ENCODE data around the gene USP5. TPM values are rescaled to one million over a fixed set of nuclear protein-coding genes. Genes with fewer than 3 reads are reported as not detected.
"Not testable (repeated sequence)": the region's sequence is repeated elsewhere in the genome, so short reads cannot be mapped to it uniquely, and the experiment has no call there.

USP5 gene
- polyA plus RNA-seq, 1 experiment, result 90.0 TPM

- Histone ChIP-seq H3K4me3 (ENCODE audit: low read depth, low read length) (peak overlapping the region; percentile 98), H3K27me3 (ENCODE audit: control insufficient read depth, insufficient read depth, low read length) (no peaks in the 10 kb centered on the region), H3K36me3 (ENCODE audit: control insufficient read depth, insufficient read depth, low read length) (peaks cover 31% of the 10 kb centered on the region)
- TF ChIP-seq, protein P1, sequence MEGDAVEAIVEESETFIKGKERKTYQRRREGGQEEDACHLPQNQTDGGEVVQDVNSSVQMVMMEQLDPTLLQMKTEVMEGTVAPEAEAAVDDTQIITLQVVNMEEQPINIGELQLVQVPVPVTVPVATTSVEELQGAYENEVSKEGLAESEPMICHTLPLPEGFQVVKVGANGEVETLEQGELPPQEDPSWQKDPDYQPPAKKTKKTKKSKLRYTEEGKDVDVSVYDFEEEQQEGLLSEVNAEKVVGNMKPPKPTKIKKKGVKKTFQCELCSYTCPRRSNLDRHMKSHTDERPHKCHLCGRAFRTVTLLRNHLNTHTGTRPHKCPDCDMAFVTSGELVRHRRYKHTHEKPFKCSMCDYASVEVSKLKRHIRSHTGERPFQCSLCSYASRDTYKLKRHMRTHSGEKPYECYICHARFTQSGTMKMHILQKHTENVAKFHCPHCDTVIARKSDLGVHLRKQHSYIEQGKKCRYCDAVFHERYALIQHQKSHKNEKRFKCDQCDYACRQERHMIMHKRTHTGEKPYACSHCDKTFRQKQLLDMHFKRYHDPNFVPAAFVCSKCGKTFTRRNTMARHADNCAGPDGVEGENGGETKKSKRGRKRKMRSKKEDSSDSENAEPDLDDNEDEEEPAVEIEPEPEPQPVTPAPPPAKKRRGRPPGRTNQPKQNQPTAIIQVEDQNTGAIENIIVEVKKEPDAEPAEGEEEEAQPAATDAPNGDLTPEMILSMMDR (IDR thresholded peaks at IDR 0.05; ENCODE audit: insufficient read depth, low read depth, low read length), result peak; percentile 86
- ChIA-PET POLR2A (interaction anchor here (4.7 kb wide), 1 partner anchor 17 kb away, joined by 34 read pairs; the partner anchor contains the start of genes CDCA3 and USP5), CTCF (interaction anchor here (0.6 to 9.7 kb wide), 24 partner anchors 9 to 244 kb away, joined by 3 to 112 read pairs (median 5); partner anchors contain the start of genes CDCA3, LRRC23, MLF2 and PTMS)
- no peak for DNase-seq (ENCODE audit: low read depth)
Observed at GRCh38 chr12:6869049-6870021, 17.4 kb downstream of the USP5 start.

DNA sequence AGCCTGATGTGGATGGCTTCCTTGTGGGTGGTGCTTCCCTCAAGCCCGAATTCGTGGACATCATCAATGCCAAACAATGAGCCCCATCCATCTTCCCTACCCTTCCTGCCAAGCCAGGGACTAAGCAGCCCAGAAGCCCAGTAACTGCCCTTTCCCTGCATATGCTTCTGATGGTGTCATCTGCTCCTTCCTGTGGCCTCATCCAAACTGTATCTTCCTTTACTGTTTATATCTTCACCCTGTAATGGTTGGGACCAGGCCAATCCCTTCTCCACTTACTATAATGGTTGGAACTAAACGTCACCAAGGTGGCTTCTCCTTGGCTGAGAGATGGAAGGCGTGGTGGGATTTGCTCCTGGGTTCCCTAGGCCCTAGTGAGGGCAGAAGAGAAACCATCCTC is 18.4 kb downstream of the USP5 start:
- peaks cover 27% of the 10 kb centered on the region for H3K36me3 ChIP-seq (ENCODE audit: control insufficient read depth, insufficient read depth, low read length)
- H3K27me3 ChIP-seq (ENCODE audit: control insufficient read depth, insufficient read depth, low read length); H3K4me3 ChIP-seq (ENCODE audit: low read depth, low read length); DNase-seq (ENCODE audit: low read depth): not testable (repeated sequence)
- ChIA-PET CTCF (interaction anchor here (1.4 to 9.7 kb wide), 5 partner anchors 15 to 98 kb away, joined by 4 to 112 read pairs (median 8); partner anchors contain the start of genes CDCA3 and USP5), POLR2A (interaction anchor here (3.7 kb wide), 1 partner anchor 18 kb away, joined by 19 read pairs; the partner anchor contains the start of genes CDCA3 and USP5)

DNA sequence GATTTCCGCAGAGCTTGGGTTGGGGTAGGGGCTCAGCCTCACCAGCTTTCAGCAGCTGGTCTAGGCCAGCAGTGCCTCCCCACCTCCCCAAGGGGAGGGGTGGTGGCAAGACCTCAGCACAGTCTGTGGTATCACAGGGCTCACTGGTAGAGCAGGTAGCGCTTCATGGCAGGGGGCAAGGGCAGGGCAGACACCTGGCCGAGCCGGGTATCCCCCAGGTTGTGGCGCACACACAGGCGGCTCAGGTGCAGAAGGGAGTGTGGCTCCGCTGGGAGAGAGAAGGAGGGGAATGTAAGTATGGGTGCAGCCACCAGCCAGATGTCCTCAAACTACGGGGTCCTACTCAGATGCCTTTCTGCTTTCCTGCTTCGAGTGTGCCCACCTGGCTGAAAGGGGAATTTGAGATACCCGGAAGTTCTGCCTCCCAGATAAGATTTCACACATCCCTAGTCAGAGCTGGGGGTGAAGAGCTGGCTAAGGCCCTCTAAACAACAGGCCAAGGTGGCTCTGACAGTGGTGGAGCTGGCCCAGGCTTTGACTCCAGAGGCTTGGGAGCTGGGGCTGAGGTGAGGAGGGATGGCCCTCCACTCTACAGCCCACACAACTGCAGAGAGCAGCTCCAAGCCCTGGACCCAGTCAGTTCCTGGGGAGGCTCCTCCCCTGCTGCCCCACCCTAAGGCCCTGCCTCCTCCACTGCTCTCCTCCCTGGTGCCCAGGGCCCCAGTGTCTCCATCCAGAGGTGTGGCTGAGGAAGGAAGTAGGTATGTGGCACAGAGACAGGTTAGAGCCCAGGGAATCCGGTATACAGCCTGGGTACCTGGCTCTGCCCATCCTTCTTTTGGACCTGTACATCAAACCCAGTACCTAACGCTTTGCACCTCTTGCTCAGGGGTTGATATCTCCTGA is 19.4 kb downstream of the USP5 start:
- no peak for DNase-seq (ENCODE audit: low read depth)
- ChIA-PET CTCF (interaction anchor here (0.5 to 9.7 kb wide), 20 partner anchors 11 to 1788 kb away, joined by 3 to 112 read pairs (median 8); partner anchors contain the start of genes C12orf57, CDCA3, ENO2 and GNB3), POLR2A (interaction anchor here (1.1 to 3.7 kb wide), 2 partner anchors 19 to 20 kb away, joined by 5 to 19 read pairs; partner anchors contain the start of genes CDCA3 and USP5)
- no peaks in the 10 kb centered on the region for H3K27me3 ChIP-seq (ENCODE audit: control insufficient read depth, insufficient read depth, low read length)
- peak overlapping the region; percentile 65; the same call in 1 of the 2 replicates for H3K4me3 ChIP-seq (ENCODE audit: low read depth, low read length)
- H3K36me3 ChIP-seq (ENCODE audit: control insufficient read depth, insufficient read depth, low read length), result peaks cover 26% of the 10 kb centered on the region
- TF ChIP-seq, protein P1 (IDR thresholded peaks at IDR 0.05; ENCODE audit: insufficient read depth, low read depth, low read length), result no peak

GRCh38 chr12:6872073-6873048 is 20.4 kb downstream of the USP5 start:
- POLR2A ChIA-PET, result interaction anchor here (0.7 to 3.7 kb wide), 6 partner anchors 19 to 66 kb away, joined by 4 to 19 read pairs (median 6); partner anchors contain the start of genes CDCA3 and USP5
- CTCF ChIA-PET, result interaction anchor here (0.6 to 9.7 kb wide), 42 partner anchors 9 to 644 kb away, joined by 3 to 112 read pairs (median 4); partner anchors contain the start of genes C12orf57, CDCA3, ENO2 and GNB3

More at GRCh38 chr12:6872073-6873048, 20.4 kb downstream of the USP5 start:
- TF ChIP-seq, protein P1 (IDR thresholded peaks at IDR 0.05; ENCODE audit: insufficient read depth, low read depth, low read length), result peak; percentile 99
- no peaks in the 10 kb centered on the region for H3K27me3 ChIP-seq (ENCODE audit: control insufficient read depth, insufficient read depth, low read length)
- DNase-seq (ENCODE audit: low read depth), result no peak
- H3K36me3 ChIP-seq (ENCODE audit: control insufficient read depth, insufficient read depth, low read length), result peaks cover 26% of the 10 kb centered on the region
- H3K4me3 ChIP-seq (ENCODE audit: low read depth, low read length), result peak overlapping the region; percentile 65

Data from BJ (cell line).